Mesenchymal stem cell (in vitro differentiated cells and primary cell): ENCODE data around the gene RELL2.

Source experiments
- DNase-seq: peaks from one replicate; pipeline ENCODE4 v3.0.0-alpha.2; 2013
- H2AFZ ChIP-seq: one replicate; pipeline ENCODE4 v1.6.1; 2013; ENCODE audit warnings: low read depth, mild to moderate bottlenecking, control low read depth, inconsistent platforms, low read length, moderate library complexity
- H2AK5ac ChIP-seq: 2 replicates; pipeline ENCODE4 v1.6.1; 2013; ENCODE audit warnings: low read length, moderate library complexity, mild to moderate bottlenecking, inconsistent platforms; ENCODE audit not compliant: severe bottlenecking
- H2BK120ac ChIP-seq: one replicate; pipeline ENCODE4 v1.6.1; 2013; ENCODE audit warnings: low read depth, mild to moderate bottlenecking, inconsistent platforms, low read length, moderate library complexity
- H2BK12ac ChIP-seq, 2 experiments: one replicate each; pipeline ENCODE4 v1.6.1; 2013; ENCODE audit warnings: inconsistent platforms in 2 of 2, low read length in 2 of 2, mild to moderate bottlenecking in 2 of 2, moderate library complexity in 2 of 2, control low read depth in 1 of 2
- H2BK15ac ChIP-seq: one replicate; pipeline ENCODE4 v1.6.1; 2013; ENCODE audit warnings: mild to moderate bottlenecking, low read depth, inconsistent platforms; ENCODE audit not compliant: poor library complexity, severe bottlenecking
- H2BK5ac ChIP-seq: 2 replicates; pipeline ENCODE4 v1.6.1; 2013; ENCODE audit warnings: low read depth, mild to moderate bottlenecking, low read length, control low read depth, inconsistent platforms; ENCODE audit not compliant: poor library complexity, severe bottlenecking
- H3K14ac ChIP-seq, 2 experiments: one replicate each; pipeline ENCODE4 v1.6.1; 2013; ENCODE audit warnings: inconsistent platforms in 2 of 2, low read length in 2 of 2, control low read depth in 1 of 2, mild to moderate bottlenecking in 1 of 2, moderate library complexity in 1 of 2
- H3K18ac ChIP-seq, 2 experiments: one replicate each; pipeline ENCODE4 v1.6.1; 2013; ENCODE audit warnings: inconsistent platforms in 2 of 2, low read length in 2 of 2, control low read depth in 1 of 2, low read depth in 1 of 2, mild to moderate bottlenecking in 1 of 2
- H3K23ac ChIP-seq, 2 experiments: one replicate each; pipeline ENCODE4 v1.6.1; 2013; ENCODE audit warnings: inconsistent platforms in 2 of 2, low read length in 2 of 2, mild to moderate bottlenecking in 2 of 2, moderate library complexity in 2 of 2, control low read depth in 1 of 2
- H3K27ac ChIP-seq: 2 replicates; pipeline ENCODE4 v1.5.1; 2013; ENCODE audit warnings: mild to moderate bottlenecking, moderate library complexity, low read length, control low read depth, inconsistent platforms; ENCODE audit not compliant: poor library complexity, severe bottlenecking
- H3K27me3 ChIP-seq, 2 experiments: 2 replicates each; pipeline versions ENCODE4 v1.6.1 to v1.7.0; 2013; ENCODE audit warnings: low read length in 2 of 2, mild to moderate bottlenecking in 2 of 2, moderate library complexity in 2 of 2, control low read depth in 1 of 2, inconsistent platforms in 1 of 2; ENCODE audit not compliant: control insufficient read depth in 1 of 2, insufficient read depth in 1 of 2
- H3K36me3 ChIP-seq, 2 experiments: 2 replicates each; pipeline versions ENCODE4 v1.6.1 to v1.7.0; 2013; ENCODE audit warnings: low read length in 2 of 2, control low read depth in 1 of 2, inconsistent platforms in 1 of 2, low read depth in 1 of 2, mild to moderate bottlenecking in 1 of 2; ENCODE audit not compliant: insufficient read depth in 2 of 2, control insufficient read depth in 1 of 2
- H3K4ac ChIP-seq, 2 experiments: one replicate each; pipeline ENCODE4 v1.6.1; 2013; ENCODE audit warnings: inconsistent platforms in 2 of 2, low read length in 2 of 2, mild to moderate bottlenecking in 2 of 2, moderate library complexity in 2 of 2, control low read depth in 1 of 2, low read depth in 1 of 2
- H3K4me1 ChIP-seq: 2 replicates; pipeline ENCODE4 v1.6.1; 2013; ENCODE audit warnings: low read depth, low read length, control low read depth; ENCODE audit not compliant: control insufficient read depth, insufficient read depth
- H3K4me2 ChIP-seq: 2 replicates; pipeline ENCODE4 v1.6.1; 2013; ENCODE audit warnings: low read length, mild to moderate bottlenecking, inconsistent platforms; ENCODE audit not compliant: poor library complexity, severe bottlenecking
- H3K4me3 ChIP-seq, 2 experiments: 2 replicates each; pipeline versions ENCODE4 v1.5.1 to v1.7.0; 2013; ENCODE audit warnings: low read length in 2 of 2, mild to moderate bottlenecking in 2 of 2, control low read depth in 1 of 2, low read depth in 1 of 2; ENCODE audit not compliant: insufficient read depth in 1 of 2
- H3K79me1 ChIP-seq: replicated peaks from 2 replicates; pipeline ENCODE4 v1.6.1; 2013; ENCODE audit warnings: mild to moderate bottlenecking, control low read depth, low read length, inconsistent platforms; ENCODE audit not compliant: poor library complexity, severe bottlenecking
- H3K9ac ChIP-seq: 2 replicates; pipeline ENCODE4 v1.7.0; 2013; ENCODE audit warnings: mild to moderate bottlenecking, low read length, moderate library complexity
- H3K9me3 ChIP-seq: 2 replicates; pipeline ENCODE4 v1.7.0; 2013; ENCODE audit warnings: mild to moderate bottlenecking, low read length; ENCODE audit not compliant: control insufficient read depth
- H4K8ac ChIP-seq: one replicate; pipeline ENCODE4 v1.6.1; 2013; ENCODE audit warnings: inconsistent platforms, mild to moderate bottlenecking, low read length, moderate library complexity
- H4K91ac ChIP-seq: one replicate; pipeline ENCODE4 v1.6.1; 2013; ENCODE audit warnings: mild to moderate bottlenecking, low read length, inconsistent platforms
- WGBS: methylation state at CpG from one replicate; pipeline ENCODE4 v1.1.7; 2013; ENCODE audit warnings: mixed read lengths; 5-methylcytosine and 5-hydroxymethylcytosine counted together

RELL2 gene

GRCh38 chr5:141672841-141673813 is 36.3 kb downstream of the RELL2 start:
- no peak overlapping the region for H3K4me3 ChIP-seq
- H2BK5ac ChIP-seq = no peak overlapping the region
- 97% methylated on average over 10 of the region's 19 CpGs for WGBS
- no peak overlapping the region for H2BK15ac ChIP-seq
- H3K4me1 ChIP-seq = no peaks in the 10 kb centered on the region
- H3K23ac ChIP-seq = no peak overlapping the region
- H3K4me2 ChIP-seq = no peak overlapping the region
- no peaks in the 10 kb centered on the region for H3K27me3 ChIP-seq
- H2BK12ac ChIP-seq = no peak overlapping the region
- H3K79me1 ChIP-seq = peaks cover 2% of the 10 kb centered on the region
- no peak overlapping the region for H3K9ac ChIP-seq
- DNase-seq = no peak
- no peak overlapping the region for H3K4ac ChIP-seq
- H2AFZ ChIP-seq = no peak overlapping the region
- no peak overlapping the region for H2AK5ac ChIP-seq
- no peaks in the 10 kb centered on the region for H3K9me3 ChIP-seq
- peaks cover 32 to 53% of the 10 kb centered on the region in 2 experiments for H3K36me3 ChIP-seq
- H2BK120ac ChIP-seq = no peak overlapping the region
- H3K18ac ChIP-seq = no peak overlapping the region
- H4K8ac ChIP-seq = no peak overlapping the region
- no peak overlapping the region for H3K27ac ChIP-seq
- H3K14ac ChIP-seq = no peak overlapping the region
- no peak overlapping the region for H4K91ac ChIP-seq

- no peak overlapping the region for H2BK12ac ChIP-seq
- no peak overlapping the region for H2BK120ac ChIP-seq
- 68% methylated on average over 5 of the region's 5 CpGs for WGBS
- H3K18ac ChIP-seq = no peak overlapping the region
- H3K4ac ChIP-seq = no peak overlapping the region
- H3K14ac ChIP-seq = no peak overlapping the region
- no peak overlapping the region for H3K27ac ChIP-seq
- no peak overlapping the region for H3K4me3 ChIP-seq
- DNase-seq = no peak
- H3K23ac ChIP-seq = no peak overlapping the region
- H3K9ac ChIP-seq = no peak overlapping the region
- no peak overlapping the region for H2BK15ac ChIP-seq
- H2AK5ac ChIP-seq = no peak overlapping the region
- H3K4me1 ChIP-seq = no peaks in the 10 kb centered on the region
- H3K36me3 ChIP-seq = peaks cover 39 to 53% of the 10 kb centered on the region in 2 experiments
- H3K9me3 ChIP-seq = no peaks in the 10 kb centered on the region
- H4K8ac ChIP-seq = no peak overlapping the region
- no peak overlapping the region for H4K91ac ChIP-seq
- H3K27me3 ChIP-seq = no peaks in the 10 kb centered on the region
- no peak overlapping the region for H3K4me2 ChIP-seq
- H3K79me1 ChIP-seq = peaks cover 10% of the 10 kb centered on the region
- H2BK5ac ChIP-seq = no peak overlapping the region
- no peak overlapping the region for H2AFZ ChIP-seq
Observed at GRCh38 chr5:141674747-141675146, 38.0 kb downstream of the RELL2 start.

GRCh38 chr5:141675672-141676071 is 38.9 kb downstream of the RELL2 start:
- no peak overlapping the region for H4K91ac ChIP-seq
- H4K8ac ChIP-seq = no peak overlapping the region
- no peak overlapping the region for H3K9ac ChIP-seq
- no peak overlapping the region for H3K4ac ChIP-seq
- H3K18ac ChIP-seq = no peak overlapping the region
- no peak overlapping the region for H2AFZ ChIP-seq
- no peak overlapping the region for H2BK5ac ChIP-seq
- H3K4me3 ChIP-seq = no peak overlapping the region
- no peak overlapping the region for H2BK15ac ChIP-seq
- no peaks in the 10 kb centered on the region for H3K9me3 ChIP-seq
- H3K14ac ChIP-seq = no peak overlapping the region
- H3K27me3 ChIP-seq = no peaks in the 10 kb centered on the region
- DNase-seq = no peak
- no peak overlapping the region for H3K4me2 ChIP-seq
- no peak overlapping the region for H2AK5ac ChIP-seq
- peaks cover 39 to 51% of the 10 kb centered on the region in 2 experiments for H3K36me3 ChIP-seq
- no peak overlapping the region for H3K23ac ChIP-seq
- H3K4me1 ChIP-seq = peaks cover 9% of the 10 kb centered on the region
- H3K27ac ChIP-seq = no peak overlapping the region
- H3K79me1 ChIP-seq = peaks cover 17% of the 10 kb centered on the region
- WGBS = 98% methylated on average over 4 of the region's 4 CpGs
- H2BK12ac ChIP-seq = no peak overlapping the region
- no peak overlapping the region for H2BK120ac ChIP-seq

- no peak for DNase-seq
- Histone ChIP-seq H2BK5ac (no peak overlapping the region), H2AFZ (no peak overlapping the region), H3K4me1 (peaks cover 27% of the 10 kb centered on the region), H3K4ac (no peak overlapping the region), H3K23ac (no peak overlapping the region), H3K18ac (no peak overlapping the region), H3K14ac (no peak overlapping the region), H3K27me3 (no peaks in the 10 kb centered on the region), H2AK5ac (no peak overlapping the region), H3K79me1 (peaks cover 17% of the 10 kb centered on the region), H3K4me2 (no peak overlapping the region), H3K9me3 (no peaks in the 10 kb centered on the region), H2BK12ac (no peak overlapping the region), H3K27ac (no peak overlapping the region), H3K4me3 (no peak overlapping the region), H3K36me3 (peaks cover 27 to 33% of the 10 kb centered on the region in 2 experiments), H2BK15ac (no peak overlapping the region), H4K8ac (no peak overlapping the region), H3K9ac (no peak overlapping the region), H4K91ac (no peak overlapping the region), H2BK120ac (no peak overlapping the region)
Observed at GRCh38 chr5:141677415-141677814, 40.6 kb downstream of the RELL2 start.
